Psoas muscle (tissue), 8 donors: Measurements from ENCODE around the gene ANXA10. TPM values are rescaled to one million over a fixed set of nuclear protein-coding genes. Genes with fewer than 3 reads are reported as not detected.
"Not testable (repeated sequence)": the region's sequence is repeated elsewhere in the genome, so short reads cannot be mapped to it uniquely, and the experiment has no call there.

ENCODE experiments used
- ATAC-seq, 4 donors: fragments of 200-7000 bp; cut with Tn5 transposase; one replicate each; pipeline ENCODE4 v1.9.1; 2020; ENCODE audit warnings: moderate library complexity in 3 of 4, mild to moderate bottlenecking in 2 of 4
- DNase-seq, 2 donors: peaks; one replicate each; pipeline ENCODE4 v3.0.0-alpha.2; 2020
- H3K27ac ChIP-seq: fragments of 200-600 bp; one replicate; pipeline ENCODE4 v1.8.0; 2022
- H3K27me3 ChIP-seq, 3 donors: fragments of 200-600 bp in 1 of 3; one replicate each; pipeline versions ENCODE4 v1.6.1 to v1.8.0; 2013 to 2022; ENCODE audit warnings: low read length in 2 of 3, mild to moderate bottlenecking in 2 of 3, moderate library complexity in 1 of 3; ENCODE audit not compliant: insufficient read depth in 3 of 3
- H3K36me3 ChIP-seq, 2 donors: fragments of 200-600 bp in 1 of 2; one replicate each; pipeline versions ENCODE4 v1.6.1 to v1.8.0; 2013 to 2022; ENCODE audit warnings: low read depth in 1 of 2, mild to moderate bottlenecking in 1 of 2, moderate library complexity in 1 of 2; ENCODE audit not compliant: insufficient read depth in 1 of 2
- H3K4me1 ChIP-seq: fragments of 200-600 bp; one replicate; pipeline ENCODE4 v1.8.0; 2022
- H3K4me3 ChIP-seq: fragments of 200-600 bp; one replicate; pipeline ENCODE4 v1.8.0; 2022; ENCODE audit warnings: mild to moderate bottlenecking
- H3K9me3 ChIP-seq: fragments of 200-600 bp; one replicate; pipeline ENCODE4 v1.8.0; 2022
- WGBS, 3 donors: extraction: QIAGEN DNeasy Blood & Tissue Kit; methylation state at CpG; one replicate each; pipeline versions ENCODE4 v1.1.6 to v1.1.7; 2013; 5-methylcytosine and 5-hydroxymethylcytosine counted together
- intact Hi-C, 2 donors: fragments of 100-400 bp; cut with DNase I; formaldehyde crosslinking; loops; one replicate each; pipeline versions ENCODE4 v1.11.0 to v1.14.2; 2022
- polyA plus RNA-seq, 3 donors: library from polyadenylated mRNA; stranded (reverse); fragments of 200-250 nt; gene quantifications; one replicate each; pipeline ENCODE4 v1.2.3, GENCODE V29; 2013
- total RNA-seq, 4 donors: library from RNA; stranded (reverse); fragmentation: NEBNext Ultra II Directional in 2 of 4; extraction: Animal tissue kit (Norgen Biotek cat#: 25700) in 2 of 4; gene quantifications; one replicate each; pipeline versions ENCODE4 v1.2.1 to v1.2.4, GENCODE V29; 2021 to 2023
- TF ChIP-seq, protein P1 (sequence below): fragments of 200-600 bp; IDR thresholded peaks from one replicate; pipeline ENCODE4 v1.8.0; 2022; ENCODE audit warnings: antibody characterized with exemption
- donor health status: healthy with polysubstance abuse.
- donor health status: DM: no; HTN: no; CAD: no; lungs with moderate emphysema.
- donor health status: Bipolar disorder and iron deficiency.
- donor health status: healthy.
- donor health status: DM: yes; HTN: yes; CAD: no.
- donor health status: DM: no; HTN: no; CAD: no.
- donor health status: DM: no; HTN: no; CAD: no.
- donor health status: DM: yes; HTN: yes; CAD: no.

ANXA10 gene
- total and polyA plus RNA-seq, 7 donors = not detected

DNA sequence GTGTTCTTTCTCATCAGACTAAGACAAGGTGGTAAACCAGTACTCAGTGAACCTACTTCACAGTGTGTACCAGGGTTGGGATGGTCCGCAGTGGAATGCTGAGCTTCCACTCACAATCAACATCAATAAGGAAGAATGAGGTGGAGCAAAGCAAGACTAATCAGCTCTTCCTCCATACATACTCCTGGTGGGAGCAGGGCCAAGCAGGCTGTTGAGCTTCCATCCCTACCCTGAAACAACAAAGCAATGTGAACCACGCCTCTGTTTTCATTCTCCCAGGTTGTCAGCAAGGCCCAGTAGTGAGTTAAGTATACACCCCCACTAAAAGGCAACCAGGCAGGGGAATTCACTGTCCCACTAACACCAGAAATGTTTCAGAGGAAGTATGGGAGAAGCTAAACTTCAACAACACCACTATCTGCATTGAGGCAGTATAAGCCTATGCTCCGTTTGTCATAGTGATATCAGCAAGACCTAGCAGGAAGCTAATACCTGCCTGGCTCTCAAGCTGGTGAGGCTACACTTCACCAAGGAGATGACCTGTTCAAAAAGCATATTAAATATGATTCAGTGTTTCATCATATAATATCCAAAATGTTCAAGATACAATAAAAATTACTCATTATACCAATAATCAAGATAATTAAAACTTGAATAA lies 116.7 kb downstream of the ANXA10 start:
- no peak for ATAC-seq

DNA sequence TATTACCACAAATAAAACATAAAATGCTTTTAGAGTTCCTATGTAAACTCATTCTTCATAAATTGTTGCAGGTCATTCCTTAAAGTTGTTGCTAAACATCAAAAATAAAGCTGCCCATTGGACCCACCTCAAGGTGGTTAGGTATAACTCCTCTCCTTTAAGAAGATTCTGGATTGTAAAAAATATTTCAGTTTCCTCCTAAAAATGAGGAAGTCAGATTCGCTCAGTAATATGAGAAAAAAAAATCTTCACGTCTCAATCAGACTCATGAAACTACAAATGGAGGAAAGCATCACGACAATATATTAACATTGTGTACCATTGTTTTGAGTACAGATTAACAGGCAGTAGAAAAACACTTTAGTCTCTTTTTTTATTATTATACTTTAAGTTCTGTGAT lies 120.3 kb downstream of the ANXA10 start:
- peaks cover 6% of the 10 kb centered on the region for H3K9me3 ChIP-seq
- H3K4me1 ChIP-seq = no peaks in the 10 kb centered on the region
- H3K4me3 ChIP-seq = no peak overlapping the region
- ATAC-seq (no peak), DNase-seq (no peak)
- TF ChIP-seq, protein P1, sequence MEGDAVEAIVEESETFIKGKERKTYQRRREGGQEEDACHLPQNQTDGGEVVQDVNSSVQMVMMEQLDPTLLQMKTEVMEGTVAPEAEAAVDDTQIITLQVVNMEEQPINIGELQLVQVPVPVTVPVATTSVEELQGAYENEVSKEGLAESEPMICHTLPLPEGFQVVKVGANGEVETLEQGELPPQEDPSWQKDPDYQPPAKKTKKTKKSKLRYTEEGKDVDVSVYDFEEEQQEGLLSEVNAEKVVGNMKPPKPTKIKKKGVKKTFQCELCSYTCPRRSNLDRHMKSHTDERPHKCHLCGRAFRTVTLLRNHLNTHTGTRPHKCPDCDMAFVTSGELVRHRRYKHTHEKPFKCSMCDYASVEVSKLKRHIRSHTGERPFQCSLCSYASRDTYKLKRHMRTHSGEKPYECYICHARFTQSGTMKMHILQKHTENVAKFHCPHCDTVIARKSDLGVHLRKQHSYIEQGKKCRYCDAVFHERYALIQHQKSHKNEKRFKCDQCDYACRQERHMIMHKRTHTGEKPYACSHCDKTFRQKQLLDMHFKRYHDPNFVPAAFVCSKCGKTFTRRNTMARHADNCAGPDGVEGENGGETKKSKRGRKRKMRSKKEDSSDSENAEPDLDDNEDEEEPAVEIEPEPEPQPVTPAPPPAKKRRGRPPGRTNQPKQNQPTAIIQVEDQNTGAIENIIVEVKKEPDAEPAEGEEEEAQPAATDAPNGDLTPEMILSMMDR = no peak
- no peaks in the 10 kb centered on the region for H3K36me3 ChIP-seq
- WGBS, 3 donors = 87 to 89% (median 88%) methylated on average over 3 of the region's 3 CpGs
- intact Hi-C loops = no loop called here
- no peak overlapping the region for H3K27ac ChIP-seq
- no peaks in the 10 kb centered on the region for H3K27me3 ChIP-seq

More for the DNA sequence above, 116.7 kb downstream of the ANXA10 start:
- intact Hi-C loops = no loop called here
- H3K4me1 ChIP-seq = no peaks in the 10 kb centered on the region
- TF ChIP-seq, protein P1 = no peak
- 93 to 98% (median 95%) methylated on average over 3 of the region's 3 CpGs for WGBS, 3 donors
- no peak overlapping the region for H3K27ac ChIP-seq
- no peaks in the 10 kb centered on the region for H3K27me3 ChIP-seq
- DNase-seq = no peak
- H3K4me3 ChIP-seq = no peak overlapping the region
- H3K36me3 ChIP-seq = no peaks in the 10 kb centered on the region
- H3K9me3 ChIP-seq = peaks cover 5% of the 10 kb centered on the region

DNA sequence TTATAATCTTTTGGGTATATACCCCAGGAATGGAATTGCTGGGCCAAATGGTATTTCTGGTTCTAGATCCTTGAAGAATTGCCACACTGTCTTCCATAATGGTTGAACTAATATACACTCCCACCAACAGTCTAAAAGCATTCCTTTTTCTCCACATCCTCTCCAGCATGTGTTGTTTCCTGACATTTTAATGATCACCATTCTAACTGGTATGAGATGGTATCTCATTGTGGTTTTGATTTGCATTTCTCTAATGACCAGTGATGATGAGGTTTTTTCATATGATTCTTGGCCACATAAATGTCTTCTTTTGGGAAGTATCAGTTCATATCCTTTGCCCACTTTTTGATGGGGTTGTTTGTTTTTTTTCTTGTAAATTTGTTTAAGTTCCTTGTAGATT lies 121.2 kb downstream of the ANXA10 start:
- not testable (repeated sequence) for H3K4me3 ChIP-seq, ATAC-seq

DNA sequence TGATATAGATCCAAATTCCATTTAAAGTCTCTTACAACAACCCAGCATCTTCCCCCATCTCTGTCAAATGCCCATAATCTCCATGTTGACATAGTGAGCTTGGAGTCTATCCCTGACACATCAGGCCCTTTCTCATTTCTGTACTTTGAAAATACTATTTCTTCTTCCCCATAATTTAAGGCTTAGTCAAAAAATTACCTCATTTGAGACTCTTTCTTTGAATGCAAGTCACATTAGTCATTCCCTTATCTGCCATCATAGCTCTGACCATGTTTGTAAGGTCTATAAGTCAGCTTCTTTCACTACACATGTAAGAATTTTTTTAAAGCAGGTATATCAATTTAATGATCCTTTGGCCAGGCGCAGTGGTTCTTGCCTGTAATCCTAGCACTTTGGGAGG lies 126.3 kb downstream of the ANXA10 start:
- Histone ChIP-seq H3K4me1 (no peaks in the 10 kb centered on the region), H3K36me3 (peaks cover 0 to 4% of the 10 kb centered on the region in 2 donors), H3K4me3 (no peak overlapping the region), H3K9me3 (peaks cover 7% of the 10 kb centered on the region), H3K27ac (no peak overlapping the region), H3K27me3 (no peaks in the 10 kb centered on the region)
- intact Hi-C loops = no loop called here
- ATAC-seq (no peak), DNase-seq (no peak)
- TF ChIP-seq, protein P1 = no peak
- WGBS, 3 donors = 95 to 100% (median 100%) methylated on average over 1 of the region's 1 CpG

More for the DNA sequence above, 121.2 kb downstream of the ANXA10 start:
- intact Hi-C loops, H3K4me1 ChIP-seq, H3K27me3 ChIP-seq, DNase-seq, H3K27ac ChIP-seq, H3K36me3 ChIP-seq: not testable (repeated sequence)
- H3K9me3 ChIP-seq = peaks cover 12% of the 10 kb centered on the region

DNA sequence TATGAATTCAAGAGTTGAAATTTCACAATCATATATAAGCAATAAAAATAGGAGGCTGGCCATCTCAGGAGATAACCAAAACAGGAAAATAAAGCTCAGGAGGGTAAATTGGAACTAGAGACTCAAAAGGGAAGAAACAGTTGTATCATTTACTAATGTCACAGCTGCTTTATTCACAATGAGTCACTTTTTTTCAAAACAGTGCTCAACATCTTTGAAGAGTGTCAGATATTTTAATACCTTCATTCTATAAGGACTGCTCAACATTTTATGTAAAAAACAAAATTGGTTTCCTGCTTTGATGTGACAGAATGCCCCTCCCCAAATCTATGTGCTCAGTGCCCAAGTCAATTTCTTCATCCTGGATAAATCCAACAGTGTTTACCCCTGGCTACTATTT lies 128.6 kb downstream of the ANXA10 start:
- no peak for ATAC-seq
- H3K36me3 ChIP-seq = peaks cover 0 to 4% of the 10 kb centered on the region in 2 donors
- no peaks in the 10 kb centered on the region for H3K4me1 ChIP-seq
- TF ChIP-seq, protein P1 = no peak
- H3K27me3 ChIP-seq = no peaks in the 10 kb centered on the region
- no peak for DNase-seq
- H3K27ac ChIP-seq = no peak overlapping the region
- intact Hi-C loops = no loop called here
- H3K9me3 ChIP-seq = peaks cover 7% of the 10 kb centered on the region
- H3K4me3 ChIP-seq = no peak overlapping the region
